NOMO-1 (cell line): ENCODE measurements around the gene PLSCR4.

Source experiments
- DNase-seq, 2 experiments: peaks; one replicate each; lab custom pipeline; 2025; ENCODE audit not compliant: unreplicated experiment in 2 of 2; lab: John Stamatoyannopoulos, UW

PLSCR4 gene

GRCh38 chr3:146164071-146164470 lies 86.8 kb downstream of the PLSCR4 start:
- DNase-seq = no peak

GRCh38 chr3:146163584-146163983 lies 87.3 kb downstream of the PLSCR4 start:
- DNase-seq = no peak

GRCh38 chr3:146162561-146162960 lies 88.3 kb downstream of the PLSCR4 start:
- DNase-seq = no peak

GRCh38 chr3:146161663-146162002 lies 89.3 kb downstream of the PLSCR4 start:
- DNase-seq = no peak

GRCh38 chr3:146160964-146161662 lies 89.8 kb downstream of the PLSCR4 start, which contains the start of gene PLOD2:
PLOD2 (minus strand) TSS chr3:146161184; CDS start chr3:146160989, 195 bp downstream.
- DNase-seq = no peak

GRCh38 chr3:146160321-146160963 lies 90.5 kb downstream of the PLSCR4 start:
- no peak for DNase-seq

GRCh38 chr3:146159616-146160320 lies 91.1 kb downstream of the PLSCR4 start:
- DNase-seq = no peak

- DNase-seq = no peak
These were observed 91.9 kb downstream of the PLSCR4 start for GRCh38 chr3:146159037-146159436.

GRCh38 chr3:146157325-146158060 lies 93.4 kb downstream of the PLSCR4 start:
- no peak for DNase-seq

GRCh38 chr3:146156666-146157314 lies 94.1 kb downstream of the PLSCR4 start:
- no peak for DNase-seq

GRCh38 chr3:146156095-146156494 lies 94.8 kb downstream of the PLSCR4 start:
- no peak for DNase-seq

GRCh38 chr3:146154995-146155394 lies 95.9 kb downstream of the PLSCR4 start:
- DNase-seq = no peak

- no peak for DNase-seq
These were observed 96.6 kb downstream of the PLSCR4 start for GRCh38 chr3:146154316-146154715.

- no peak for DNase-seq
These were observed 97.5 kb downstream of the PLSCR4 start for GRCh38 chr3:146153429-146153828.

GRCh38 chr3:146152834-146153233 lies 98.1 kb downstream of the PLSCR4 start:
- DNase-seq = no peak

GRCh38 chr3:146148468-146148931 lies 102.4 kb downstream of the PLSCR4 start:
- DNase-seq = no peak

GRCh38 chr3:146145642-146146041 lies 105.3 kb downstream of the PLSCR4 start:
- no peak for DNase-seq

- no peak for DNase-seq
These were observed 108.1 kb downstream of the PLSCR4 start for GRCh38 chr3:146142757-146143156.
